ENCODE data around the gene AP1G1. TPM values are rescaled to one million over a fixed set of nuclear protein-coding genes. Genes with fewer than 3 reads are reported as not detected.

AP1G1 gene
- total and polyA plus RNA-seq, 2 of the 4 experiments (the other 2 are of a cell fraction) = 48.3 to 86.7 TPM

DNA sequence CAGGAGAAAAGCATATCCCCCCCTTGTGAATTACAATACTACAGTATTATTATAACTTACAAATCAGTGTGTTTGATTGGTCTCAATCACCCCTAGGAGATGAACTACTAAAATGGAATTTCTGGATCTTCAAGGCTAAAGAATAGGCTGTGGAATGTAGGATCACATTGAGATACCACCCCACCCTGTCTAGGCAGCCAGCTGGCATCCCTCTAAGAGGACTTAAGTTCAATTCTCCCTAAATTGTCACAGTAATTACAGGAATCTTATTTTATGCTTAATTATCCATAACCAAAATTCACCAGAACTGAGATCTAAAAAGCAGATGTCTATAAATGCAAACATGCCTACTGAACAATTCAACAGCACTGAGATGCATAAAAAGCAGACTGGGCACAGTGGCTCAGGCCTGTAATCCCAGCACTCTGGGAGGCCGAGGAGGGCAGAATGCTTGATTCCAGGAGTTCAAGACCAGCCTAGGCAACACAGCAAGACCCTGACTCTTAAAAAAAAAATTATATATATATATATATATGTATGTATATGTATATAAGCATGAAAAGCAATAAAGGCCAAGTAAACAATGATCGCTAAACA is 12.0 kb downstream of the AP1G1 start:
- H3K27ac ChIP-seq (ENCODE audit: insufficient read depth, low read length) = no peak overlapping the region
- peaks cover 7% of the 10 kb centered on the region for H3K4me1 ChIP-seq (ENCODE audit: control insufficient read depth, insufficient read depth, low read length)

More for the DNA sequence above, 12.0 kb downstream of the AP1G1 start:
- Histone ChIP-seq H3K14ac (replicated peaks; ENCODE audit: low read depth, low read length) (no peak overlapping the region), H3K79me1 (ENCODE audit: low read depth in 1 of 2, low read length in 2 of 2) (peaks cover 0 to 31% of the 10 kb centered on the region in 2 experiments; a peak in 3 of 4 replicates), H3K27me3 (ENCODE audit: control insufficient read depth, insufficient read depth, low read length) (no peaks in the 10 kb centered on the region), H3K23ac (ENCODE audit: low read depth, low read length) (no peak overlapping the region; the same call in 1 of the 2 replicates), H2AK9ac (replicated peaks; ENCODE audit: low read depth, low read length, poor library complexity) (no peak overlapping the region), H4K5ac (ENCODE audit: low read depth, low read length) (no peak overlapping the region), H4K20me1 (ENCODE audit: insufficient read depth, low read length) (peaks cover 60% of the 10 kb centered on the region), H2AK5ac (ENCODE audit: low read depth, low read length) (no peak overlapping the region), H3K56ac (ENCODE audit: extremely low read depth, insufficient read depth, low read length) (no peak overlapping the region), H2BK20ac (ENCODE audit: low read depth, low read length) (no peak overlapping the region), H3K4me2 (ENCODE audit: low read depth, low read length) (no peak overlapping the region), H2BK15ac (ENCODE audit: low read depth, low read length) (no peak overlapping the region), H4K8ac (ENCODE audit: low read depth in 2 of 2, low read length in 2 of 2) (no peak overlapping the region), H3K4me3 (ENCODE audit: insufficient read depth, low read depth, low read length) (no peak overlapping the region), H3K18ac (ENCODE audit: low read depth, low read length) (no peak overlapping the region), H3K9me3 (ENCODE audit: control insufficient read depth, insufficient read depth, low read length) (no peaks in the 10 kb centered on the region), H3K9ac (ENCODE audit: low read depth, low read length) (no peak overlapping the region), H3K9me1 (ENCODE audit: insufficient read depth, low read length) (peaks cover 10% of the 10 kb centered on the region), H2BK120ac (ENCODE audit: low read depth, low read length) (no peak overlapping the region), H3K36me3 (ENCODE audit: control insufficient read depth, insufficient read depth, low read length) (peaks cover 19% of the 10 kb centered on the region), H2AFZ (replicated peaks; ENCODE audit: low read length, poor library complexity) (no peak overlapping the region), H4K91ac (ENCODE audit: insufficient read depth, low read depth, low read length) (no peak overlapping the region), H2BK5ac (ENCODE audit: low read depth, low read length, poor library complexity, severe bottlenecking) (no peak overlapping the region), H3K4ac (ENCODE audit: low read depth, low read length) (no peak overlapping the region)
- no peak for TF ChIP-seq SMC3 (IDR thresholded peaks at IDR 0.05; ENCODE audit: low read depth, low read length)
- no peak for TF ChIP-seq MXI1 (IDR thresholded peaks at IDR 0.05; ENCODE audit: borderline replicate concordance, low read depth, low read length)
- TF ChIP-seq NFE2L2 (IDR thresholded peaks at IDR 0.05; ENCODE audit: low read depth, low read length) = no peak
- no peak for TF ChIP-seq BHLHE40 (IDR thresholded peaks at IDR 0.05; ENCODE audit: low read depth, low read length)
- TF ChIP-seq CEBPB (IDR thresholded peaks at IDR 0.05; ENCODE audit: low read depth, low read length) = no peak
- TF ChIP-seq MAZ (IDR thresholded peaks at IDR 0.05; ENCODE audit: borderline replicate concordance, low read depth, low read length) = no peak
- TF ChIP-seq MAFK (IDR thresholded peaks at IDR 0.05; ENCODE audit: low read depth, low read length) = no peak
- TF ChIP-seq CHD1 (IDR thresholded peaks at IDR 0.05; ENCODE audit: low read depth, low read length) = no peak
- TF ChIP-seq, protein P1, sequence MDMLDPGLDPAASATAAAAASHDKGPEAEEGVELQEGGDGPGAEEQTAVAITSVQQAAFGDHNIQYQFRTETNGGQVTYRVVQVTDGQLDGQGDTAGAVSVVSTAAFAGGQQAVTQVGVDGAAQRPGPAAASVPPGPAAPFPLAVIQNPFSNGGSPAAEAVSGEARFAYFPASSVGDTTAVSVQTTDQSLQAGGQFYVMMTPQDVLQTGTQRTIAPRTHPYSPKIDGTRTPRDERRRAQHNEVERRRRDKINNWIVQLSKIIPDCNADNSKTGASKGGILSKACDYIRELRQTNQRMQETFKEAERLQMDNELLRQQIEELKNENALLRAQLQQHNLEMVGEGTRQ (IDR thresholded peaks at IDR 0.05; ENCODE audit: low read depth, low read length) = no peak
- intact Hi-C loops (cut with micrococcal nuclease) = loop anchor here (1.0 to 5.0 kb wide), 2 partner anchors 12 to 34 kb away; partner anchors contain the start of gene AP1G1
- dilution Hi-C loops (cut with HindIII; ENCODE audit: low sequenced_read_pairs, unreplicated experiment) = no loop called here
- in situ Hi-C loops (cut with MboI; ENCODE audit: low sequenced_read_pairs) = no loop called here
- CTCF ChIA-PET = no interaction called here
- no peak for DNase-seq
- no CpG with 5 or more reads among the region's 2 CpGs for WGBS, 2 experiments (ENCODE audit: extremely low coverage in 2 of 2, insufficient read length in 1 of 2)
- POLR2A ChIA-PET (ENCODE audit: unreplicated experiment) = no interaction called here
- ATAC-seq (ENCODE audit: low read depth) = peak; percentile 22; the same call in 1 of the 2 replicates
- no TSS peak for BruUV-seq (replicated peaks)

Measured in IMR-90 (cell line).